GM19397 (cell line): ENCODE results near the gene HOXA2.

Source experiments
- ATAC-seq: cut with Tn5 transposase; IDR thresholded peaks from one replicate; pipeline ENCODE4 v1.9.1; 2021; ENCODE audit warnings: mild to moderate bottlenecking, moderate library complexity; ENCODE audit not compliant: unreplicated experiment

HOXA2 gene

GRCh38 chr7:27083646-27084045 is 18.8 kb downstream of the HOXA2 start:
- no peak for ATAC-seq

GRCh38 chr7:27082171-27082570 is 20.3 kb downstream of the HOXA2 start:
- ATAC-seq, result no peak

DNA sequence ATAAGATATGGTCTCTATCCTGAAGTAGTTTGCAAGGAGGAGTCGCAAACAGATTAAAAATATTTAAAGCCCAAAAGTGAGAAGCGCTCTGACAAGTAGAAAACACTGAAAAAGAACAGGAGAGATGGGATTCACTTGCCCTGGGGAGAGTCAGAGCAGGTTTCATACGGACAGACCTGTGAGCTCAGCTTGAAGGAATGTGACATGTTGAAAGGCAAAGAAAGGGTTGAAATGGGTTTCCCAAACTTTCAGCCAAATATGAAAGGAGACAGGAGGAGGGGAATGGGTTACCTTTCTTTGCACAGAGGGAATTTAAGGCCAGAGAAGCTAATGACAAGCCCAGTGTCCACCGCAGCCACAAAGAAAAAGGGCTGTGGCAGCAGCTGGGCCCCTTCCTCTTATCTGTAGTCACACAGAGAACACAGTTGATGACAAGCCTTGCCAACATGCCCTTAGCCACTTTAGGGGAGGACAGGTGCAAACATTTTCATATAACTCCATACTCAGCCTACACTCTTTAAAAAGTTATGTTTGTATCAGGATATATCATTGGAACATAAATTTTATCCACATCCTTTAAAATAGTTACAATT is 21.5 kb downstream of the HOXA2 start:
- no peak for ATAC-seq

GRCh38 chr7:27079234-27079975 is 23.1 kb downstream of the HOXA2 start:
- ATAC-seq, result no peak

GRCh38 chr7:27078616-27079233 is 23.8 kb downstream of the HOXA2 start:
- no peak for ATAC-seq

- ATAC-seq, result no peak
These were observed 29.4 kb downstream of the HOXA2 start for GRCh38 chr7:27073076-27073475.

- ATAC-seq, result no peak
These were observed 30.7 kb downstream of the HOXA2 start for GRCh38 chr7:27071622-27072390.

GRCh38 chr7:27068259-27068658 is 34.2 kb downstream of the HOXA2 start:
- ATAC-seq, result no peak

- ATAC-seq, result no peak
These were observed 36.3 kb downstream of the HOXA2 start for GRCh38 chr7:27066148-27066547.

DNA sequence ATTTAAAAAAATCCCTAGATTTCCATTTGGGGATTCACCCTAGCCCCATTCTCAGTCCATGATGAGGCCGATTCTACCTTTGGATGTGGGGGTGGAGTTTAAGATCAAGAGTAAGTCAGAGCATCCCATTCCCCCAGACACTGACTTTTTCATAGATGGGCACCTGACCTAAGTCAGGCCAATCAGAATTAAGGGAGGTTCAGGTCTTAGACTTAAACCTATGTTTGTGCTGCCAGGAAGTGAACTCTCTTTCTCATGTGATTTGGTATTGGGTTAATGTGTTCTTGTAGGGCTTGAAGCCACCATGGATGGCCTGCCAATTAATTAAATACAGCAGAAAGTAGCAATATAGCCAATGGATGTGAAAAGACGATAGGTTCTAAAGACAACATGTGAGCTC is 36.8 kb downstream of the HOXA2 start:
- no peak for ATAC-seq

GRCh38 chr7:27064661-27065060 is 37.8 kb downstream of the HOXA2 start:
- ATAC-seq, result no peak

- ATAC-seq, result no peak
These were observed 38.3 kb downstream of the HOXA2 start for GRCh38 chr7:27064159-27064558.

DNA sequence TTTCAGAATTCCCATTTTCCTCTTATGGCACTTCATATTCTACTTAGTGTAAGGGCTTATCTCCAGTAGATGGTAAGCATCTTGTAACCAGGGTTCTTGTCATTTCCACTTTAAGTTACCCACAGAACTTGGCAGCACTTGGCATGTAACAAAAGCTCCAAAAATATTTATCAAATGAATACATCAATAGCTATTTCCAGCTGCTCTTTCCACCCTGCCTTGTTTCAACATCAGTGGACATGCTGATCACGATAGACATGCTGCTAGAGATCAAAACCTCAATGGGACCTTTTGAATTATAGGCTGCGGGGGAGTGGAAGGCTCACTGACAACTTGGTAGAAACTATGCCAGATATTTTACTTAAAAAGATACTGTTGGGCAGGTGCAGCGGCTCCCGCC is 39.5 kb downstream of the HOXA2 start:
- no peak for ATAC-seq

DNA sequence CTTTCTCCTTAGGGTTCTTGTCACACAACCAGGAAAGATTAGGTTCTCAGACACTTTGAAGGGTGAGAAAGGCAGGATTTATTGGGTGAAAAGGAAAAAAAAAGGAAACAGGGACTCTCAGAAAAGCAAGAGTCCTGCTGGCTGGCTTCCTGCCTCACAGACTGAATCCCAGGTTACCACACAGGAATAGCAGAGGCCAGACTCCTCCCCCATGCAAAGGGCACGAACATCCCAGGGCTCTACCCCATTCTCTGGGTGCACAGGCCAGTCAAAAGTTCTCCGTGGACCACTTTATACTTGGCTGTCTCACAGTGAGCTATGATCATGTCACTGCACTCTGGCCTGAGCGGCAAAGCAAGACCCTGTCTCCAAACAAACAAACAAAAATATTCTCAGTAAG is 49.3 kb downstream of the HOXA2 start:
- no peak for ATAC-seq

GRCh38 chr7:27051451-27051850 is 51.0 kb downstream of the HOXA2 start:
- no peak for ATAC-seq
